CD4-positive, CD25-positive, alpha-beta regulatory T cell (primary cell): ENCODE results near the gene LAMA3. TPM values are rescaled to one million over a fixed set of nuclear protein-coding genes. Genes with fewer than 3 reads are reported as not detected.
A peak's percentile ranks its signal among the peaks of the same experiment; 100 is the strongest.
"Not testable (repeated sequence)": the region's sequence is repeated elsewhere in the genome, so short reads cannot be mapped to it uniquely, and the experiment has no call there.

Experiments
- ATAC-seq, 2 donors: fragments of 150-1000 bp; cut with Tn5 transposase; one replicate each; pipeline ENCODE4 v1.10.0; 2021; ENCODE audit warnings: low read depth in 2 of 2, moderate number of reproducible peaks in 2 of 2, moderate library complexity in 1 of 2
- DNase-seq, 3 donors: peaks; one replicate each; pipeline versions ENCODE4 v3.0.0 to v3.0.0-alpha.2; 2012 to 2022; ENCODE audit warnings: mixed read lengths in 1 of 3
- H3K27ac ChIP-seq: one replicate; pipeline ENCODE4 v1.7.0; 2013; ENCODE audit warnings: mild to moderate bottlenecking, low read length; ENCODE audit not compliant: insufficient read depth, poor library complexity, severe bottlenecking
- H3K27me3 ChIP-seq: one replicate; pipeline ENCODE4 v1.7.0; 2013; ENCODE audit warnings: low read length; ENCODE audit not compliant: control insufficient read depth, insufficient read depth
- H3K36me3 ChIP-seq: one replicate; pipeline ENCODE4 v1.7.0; 2013; ENCODE audit warnings: mild to moderate bottlenecking, low read length, moderate library complexity; ENCODE audit not compliant: control insufficient read depth, insufficient read depth
- H3K4me1 ChIP-seq: 2 replicates; pipeline ENCODE4 v1.7.0; 2013; ENCODE audit warnings: mild to moderate bottlenecking, low read length; ENCODE audit not compliant: insufficient read depth, control insufficient read depth, poor library complexity, severe bottlenecking
- H3K4me3 ChIP-seq: one replicate; pipeline ENCODE4 v1.7.0; 2013; ENCODE audit warnings: low read depth, mild to moderate bottlenecking, low read length, moderate library complexity
- H3K9me3 ChIP-seq, 2 experiments: 1 replicate in 1 of 2; 2 replicates in 1 of 2; pipeline ENCODE4 v1.7.0; 2013; ENCODE audit warnings: low read length in 2 of 2, mild to moderate bottlenecking in 1 of 2, moderate library complexity in 1 of 2; ENCODE audit not compliant: control insufficient read depth in 2 of 2
- H3K27ac Mint-ChIP-seq, 3 donors: one replicate each; pipeline ENCODE4 v1.8.0; 2020 to 2022; ENCODE audit warnings: mild to moderate bottlenecking in 3 of 3, mixed read lengths in 3 of 3, moderate library complexity in 2 of 3
- H3K27me3 Mint-ChIP-seq: one replicate; pipeline ENCODE4 v1.8.0; 2022; ENCODE audit warnings: mild to moderate bottlenecking, mixed read lengths
- H3K36me3 Mint-ChIP-seq: one replicate; pipeline ENCODE4 v1.8.0; 2020; ENCODE audit warnings: mixed read lengths
- H3K4me1 Mint-ChIP-seq, 4 donors: one replicate each; pipeline ENCODE4 v1.8.0; 2020 to 2022; ENCODE audit warnings: mixed read lengths in 4 of 4, mild to moderate bottlenecking in 1 of 4
- H3K4me3 Mint-ChIP-seq, 4 donors: one replicate each; pipeline ENCODE4 v1.8.0; 2020 to 2022; ENCODE audit warnings: mild to moderate bottlenecking in 4 of 4, mixed read lengths in 4 of 4, moderate library complexity in 3 of 4
- H3K9me3 Mint-ChIP-seq, 7 donors: one replicate each; pipeline ENCODE4 v1.8.0; 2020 to 2022; ENCODE audit warnings: mixed read lengths in 7 of 7, mild to moderate bottlenecking in 3 of 7, moderate library complexity in 2 of 7
- polyA plus RNA-seq, 4 donors: library from polyadenylated mRNA; unstranded; fragments of 300-500 nt; fragmentation: Illumina TruSeq; gene quantifications; one replicate each; pipeline ENCODE4 v1.2.3, GENCODE V29; 2021
- total RNA-seq: library from RNA; stranded (reverse); gene quantifications from one replicate; pipeline ENCODE4 v1.2.3, GENCODE V29; 2022

LAMA3 gene
- total and polyA plus RNA-seq, 5 donors from 2014 or later: 0.31 TPM; not detected in 4

DNA sequence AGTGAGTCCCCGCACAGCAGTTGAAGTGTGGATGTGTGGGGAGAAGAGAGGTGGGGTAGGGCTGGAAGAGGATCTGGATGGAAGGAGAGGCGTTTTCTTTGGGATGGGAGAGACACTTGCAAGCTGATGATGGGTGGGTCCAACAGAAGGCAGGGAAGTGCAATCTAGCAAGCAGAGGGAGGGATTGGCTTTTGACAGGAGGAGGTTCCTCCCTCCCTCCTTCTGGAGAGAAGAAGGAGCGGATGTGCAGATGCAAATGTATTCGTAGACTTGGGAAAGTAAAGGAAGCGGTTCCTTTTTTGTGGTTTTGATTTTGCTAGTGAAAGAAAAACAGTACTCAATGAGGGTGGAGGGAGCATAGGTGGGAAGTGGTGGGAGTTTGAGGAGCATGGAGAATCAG is 48.9 kb downstream of the LAMA3 start:
- DNase-seq (no peak), ATAC-seq (no peak)
- peak overlapping the region in 1 of 4 donors; percentile 41 for H3K4me3 Mint-ChIP-seq
- no peaks in the 10 kb centered on the region for H3K9me3 Mint-ChIP-seq
- Histone ChIP-seq H3K4me1 (no peaks in the 10 kb centered on the region), H3K27ac (no peak overlapping the region), H3K4me3 (no peak overlapping the region), H3K36me3 (no peaks in the 10 kb centered on the region), H3K27me3 (peaks cover 12% of the 10 kb centered on the region), H3K9me3 (no peaks in the 10 kb centered on the region)
- peaks cover 30% of the 10 kb centered on the region for H3K27me3 Mint-ChIP-seq
- no peaks in the 10 kb centered on the region for H3K36me3 Mint-ChIP-seq
- H3K4me1 Mint-ChIP-seq: peaks cover 0 to 10% (median 3%) of the 10 kb centered on the region in 4 donors
- peak overlapping the region in 1 of 3 donors; percentile 38 for H3K27ac Mint-ChIP-seq

DNA sequence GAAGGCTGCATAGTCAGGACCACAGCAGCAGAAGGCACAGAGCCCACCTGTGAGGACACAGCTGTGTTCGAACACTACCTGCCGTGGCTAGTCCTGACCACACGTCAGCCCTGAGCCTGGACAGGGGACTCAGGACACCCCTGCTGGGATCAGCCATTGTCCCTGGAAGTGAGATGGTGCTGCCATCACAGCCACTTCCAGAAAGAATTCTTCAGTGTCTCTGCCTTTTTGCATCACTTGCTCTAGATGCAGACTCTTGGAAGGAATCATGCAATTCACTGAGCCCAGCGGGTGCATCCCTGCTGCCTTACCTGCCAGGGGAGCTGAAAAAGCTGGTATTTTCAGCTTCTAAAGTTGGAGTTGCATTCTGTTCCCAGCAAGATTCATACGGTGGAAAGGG is 49.3 kb downstream of the LAMA3 start:
- no peak overlapping the region for H3K4me3 ChIP-seq
- peaks cover 30% of the 10 kb centered on the region for H3K27me3 Mint-ChIP-seq
- ATAC-seq (no peak), DNase-seq (no peak)
- no peaks in the 10 kb centered on the region for H3K9me3 ChIP-seq
- no peaks in the 10 kb centered on the region for H3K9me3 Mint-ChIP-seq
- peaks cover 0 to 10% (median 3%) of the 10 kb centered on the region in 4 donors for H3K4me1 Mint-ChIP-seq
- no peaks in the 10 kb centered on the region for H3K36me3 Mint-ChIP-seq
- H3K4me3 Mint-ChIP-seq: no peak overlapping the region
- H3K4me1 ChIP-seq: no peaks in the 10 kb centered on the region
- H3K27me3 ChIP-seq: peaks cover 15% of the 10 kb centered on the region
- H3K27ac ChIP-seq: no peak overlapping the region
- no peak overlapping the region for H3K27ac Mint-ChIP-seq
- H3K36me3 ChIP-seq: no peaks in the 10 kb centered on the region

DNA sequence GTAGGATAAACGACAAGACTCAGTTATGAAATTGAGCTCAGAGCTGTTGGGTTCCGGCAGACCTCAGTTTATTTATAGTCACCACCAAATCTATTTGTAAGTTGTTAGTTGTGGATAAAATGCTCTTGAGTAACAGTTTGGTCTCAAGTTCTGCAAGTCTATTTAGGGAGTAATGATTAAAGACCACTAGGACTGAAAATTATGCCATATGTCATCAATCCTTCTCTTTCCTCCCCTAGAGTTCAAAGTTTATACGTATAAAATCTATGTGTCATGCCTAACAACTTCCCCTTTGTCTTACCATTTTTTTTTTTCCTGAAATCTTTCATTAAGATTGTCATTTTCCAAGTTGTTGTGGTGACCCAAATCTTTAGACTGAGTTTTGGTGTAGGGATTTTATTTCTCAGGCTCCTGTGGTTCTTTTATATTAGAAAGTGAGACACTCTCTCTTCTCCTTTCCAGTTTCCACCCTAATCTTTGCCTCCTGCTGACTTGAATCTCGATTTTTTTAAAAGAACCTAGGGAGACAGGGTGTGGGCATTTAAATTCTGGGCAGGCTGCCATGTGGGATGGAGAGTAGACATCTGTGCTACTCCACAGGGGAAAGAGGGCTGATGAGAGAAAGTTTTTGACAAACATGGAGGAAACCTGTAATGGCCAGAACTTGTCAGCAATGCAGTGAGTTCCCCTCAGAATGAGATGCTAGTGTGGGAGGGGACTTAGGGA is 51.0 kb downstream of the LAMA3 start:
- Mint-ChIP-seq H3K9me3 (no peaks in the 10 kb centered on the region), H3K36me3 (no peaks in the 10 kb centered on the region), H3K4me3 (no peak overlapping the region), H3K27me3 (peaks cover 43% of the 10 kb centered on the region), H3K4me1 (peaks cover 0 to 10% (median 3%) of the 10 kb centered on the region in 4 donors), H3K27ac (no peak overlapping the region)
- Histone ChIP-seq H3K4me3 (no peak overlapping the region), H3K4me1 (no peaks in the 10 kb centered on the region), H3K27me3 (peaks cover 11% of the 10 kb centered on the region), H3K36me3 (no peaks in the 10 kb centered on the region), H3K9me3 (no peaks in the 10 kb centered on the region), H3K27ac (no peak overlapping the region)
- DNase-seq: no peak
- ATAC-seq: no peak

DNA sequence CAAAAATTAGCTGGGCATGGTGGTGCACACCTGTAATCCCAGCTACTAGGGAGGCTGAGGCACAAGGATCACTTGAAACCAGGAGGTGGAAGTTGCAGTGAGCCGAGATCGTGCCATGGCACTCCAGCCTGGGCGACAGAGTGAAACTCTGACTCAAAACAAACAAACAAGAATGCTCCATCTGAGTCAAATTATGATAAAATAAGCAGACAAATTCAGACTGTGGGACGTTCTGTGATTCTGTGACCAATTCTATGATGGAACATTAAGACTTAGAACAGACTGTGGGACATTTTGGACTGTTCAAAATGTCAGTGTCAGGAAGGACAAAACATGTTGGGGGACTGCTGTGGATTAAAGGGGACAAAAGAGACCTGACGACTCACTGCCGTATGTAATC is 52.7 kb downstream of the LAMA3 start:
- H3K27ac Mint-ChIP-seq, H3K27ac ChIP-seq, ATAC-seq, H3K9me3 ChIP-seq, H3K4me3 ChIP-seq, H3K36me3 Mint-ChIP-seq, H3K36me3 ChIP-seq, H3K9me3 Mint-ChIP-seq, H3K4me1 ChIP-seq, DNase-seq, H3K4me3 Mint-ChIP-seq: not testable (repeated sequence)
- peaks cover 0 to 10% (median 3%) of the 10 kb centered on the region in 4 donors for H3K4me1 Mint-ChIP-seq
- peaks cover 48% of the 10 kb centered on the region for H3K27me3 Mint-ChIP-seq
- H3K27me3 ChIP-seq: peaks cover 12% of the 10 kb centered on the region

DNA sequence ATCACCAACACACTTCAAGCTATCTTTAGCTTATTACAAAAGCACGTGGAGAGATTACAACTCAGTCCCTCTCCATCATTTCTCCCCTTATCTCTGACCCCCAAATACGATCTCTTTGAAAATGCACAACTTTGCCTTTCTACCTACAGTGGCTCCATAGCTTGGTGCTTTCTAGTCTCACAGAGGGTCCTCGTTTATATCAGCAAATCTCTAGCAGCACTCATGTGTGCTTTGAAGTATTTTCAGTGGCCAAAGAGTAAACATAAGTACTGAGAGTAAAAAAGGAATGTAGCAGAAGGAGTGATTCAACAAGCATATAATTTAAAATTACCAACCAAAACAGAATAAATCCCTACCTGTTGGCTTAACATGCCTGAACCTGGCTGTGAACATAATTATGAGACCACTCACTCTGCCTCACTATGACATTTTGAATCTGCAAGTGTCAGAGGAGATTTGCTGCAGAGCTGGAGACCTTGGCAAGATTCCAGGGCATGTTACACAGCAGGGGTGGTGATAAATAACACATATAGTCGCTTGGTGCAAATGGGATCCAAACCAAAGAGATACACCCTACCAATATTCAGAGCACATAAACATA is 54.6 kb downstream of the LAMA3 start:
- ATAC-seq (no peak), DNase-seq (no peak)
- no peaks in the 10 kb centered on the region for H3K36me3 ChIP-seq
- no peak overlapping the region for H3K27ac Mint-ChIP-seq
- H3K27ac ChIP-seq: no peak overlapping the region
- peaks cover 0 to 2% (median 0%) of the 10 kb centered on the region in 7 donors for H3K9me3 Mint-ChIP-seq
- H3K4me3 ChIP-seq: no peak overlapping the region
- no peaks in the 10 kb centered on the region for H3K4me1 Mint-ChIP-seq
- no peak overlapping the region for H3K4me3 Mint-ChIP-seq
- no peaks in the 10 kb centered on the region for H3K9me3 ChIP-seq
- no peaks in the 10 kb centered on the region for H3K36me3 Mint-ChIP-seq
- H3K4me1 ChIP-seq: no peaks in the 10 kb centered on the region
- peaks cover 15% of the 10 kb centered on the region for H3K27me3 ChIP-seq
- H3K27me3 Mint-ChIP-seq: peaks cover 38% of the 10 kb centered on the region

DNA sequence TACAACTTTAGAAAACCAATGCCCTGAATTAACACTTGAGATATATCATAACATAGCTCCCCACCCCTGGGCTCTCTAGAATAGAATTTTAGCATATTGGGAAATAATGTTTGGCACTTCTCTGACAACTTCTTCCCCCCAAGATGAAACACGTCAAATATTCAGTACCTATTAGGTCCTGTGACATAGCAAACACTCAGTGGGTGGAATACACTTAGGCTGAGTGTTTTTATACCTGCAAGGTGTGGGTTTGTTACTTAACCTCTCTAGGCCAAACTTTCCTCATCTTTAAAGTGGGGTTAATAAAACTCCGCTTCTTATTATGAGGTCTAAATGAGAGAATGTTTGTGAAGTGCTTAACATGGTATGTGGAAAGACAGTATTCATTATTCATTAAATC is 56.1 kb downstream of the LAMA3 start:
- ATAC-seq: no peak
- Histone ChIP-seq H3K4me3 (no peak overlapping the region), H3K4me1 (no peaks in the 10 kb centered on the region), H3K36me3 (no peaks in the 10 kb centered on the region), H3K27ac (no peak overlapping the region), H3K9me3 (no peaks in the 10 kb centered on the region), H3K27me3 (peaks cover 15% of the 10 kb centered on the region)
- Mint-ChIP-seq H3K27ac (no peak overlapping the region), H3K4me1 (no peaks in the 10 kb centered on the region), H3K9me3 (peaks cover 0 to 2% (median 0%) of the 10 kb centered on the region in 7 donors), H3K36me3 (no peaks in the 10 kb centered on the region), H3K4me3 (no peak overlapping the region), H3K27me3 (peaks cover 40% of the 10 kb centered on the region)
- DNase-seq: no peak

DNA sequence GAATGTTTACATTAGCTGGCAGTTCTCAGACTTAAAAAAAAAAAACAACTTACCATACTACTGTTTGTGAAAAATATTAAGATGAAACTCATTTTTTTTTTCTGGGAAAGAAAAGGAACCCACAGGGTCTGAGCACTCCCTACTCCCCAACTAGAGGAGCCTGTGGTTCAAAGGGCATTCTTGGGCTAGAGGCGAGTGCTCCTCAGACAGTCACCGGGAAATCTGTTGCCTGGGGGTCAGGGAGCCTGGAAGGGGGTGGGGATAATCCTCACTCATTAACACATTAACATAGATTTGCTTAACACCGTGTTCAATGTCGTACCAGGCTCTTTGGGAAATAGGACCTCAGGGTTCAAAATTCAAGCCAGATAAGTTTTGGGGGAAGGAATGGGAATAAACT is 57.6 kb downstream of the LAMA3 start:
- peaks cover 46% of the 10 kb centered on the region for H3K27me3 Mint-ChIP-seq
- DNase-seq: no peak
- Histone ChIP-seq H3K36me3 (no peaks in the 10 kb centered on the region), H3K27me3 (peaks cover 18% of the 10 kb centered on the region), H3K27ac (no peak overlapping the region), H3K4me3 (no peak overlapping the region), H3K9me3 (no peaks in the 10 kb centered on the region), H3K4me1 (no peaks in the 10 kb centered on the region)
- H3K27ac Mint-ChIP-seq: no peak overlapping the region
- H3K9me3 Mint-ChIP-seq: peaks cover 0 to 2% (median 0%) of the 10 kb centered on the region in 7 donors
- no peak for ATAC-seq
- H3K4me3 Mint-ChIP-seq: no peak overlapping the region
- H3K4me1 Mint-ChIP-seq: no peaks in the 10 kb centered on the region
- no peaks in the 10 kb centered on the region for H3K36me3 Mint-ChIP-seq

DNA sequence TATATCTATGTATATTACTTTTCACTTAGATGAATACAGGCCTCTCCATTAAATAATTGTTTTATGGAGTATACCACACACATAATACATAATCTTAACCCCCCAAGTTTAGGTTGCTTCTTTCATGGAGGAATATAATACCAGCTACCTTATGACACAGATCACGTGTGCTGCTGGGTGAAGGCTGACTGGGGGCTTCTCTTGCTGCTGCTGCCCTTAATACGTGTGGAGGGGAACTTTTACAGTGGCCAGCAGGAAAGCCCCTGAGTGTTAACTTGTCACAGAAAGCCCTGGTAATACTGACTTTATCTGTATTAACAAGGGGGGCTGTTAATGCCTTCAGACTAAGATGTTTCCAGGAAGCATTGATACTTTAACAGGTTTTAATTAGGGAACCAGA is 63.1 kb downstream of the LAMA3 start:
- H3K4me1 ChIP-seq: no peaks in the 10 kb centered on the region
- Mint-ChIP-seq H3K9me3 (peaks cover 0 to 2% (median 0%) of the 10 kb centered on the region in 7 donors), H3K4me3 (no peak overlapping the region), H3K36me3 (no peaks in the 10 kb centered on the region), H3K27me3 (peaks cover 36% of the 10 kb centered on the region), H3K27ac (no peak overlapping the region), H3K4me1 (no peaks in the 10 kb centered on the region)
- no peaks in the 10 kb centered on the region for H3K36me3 ChIP-seq
- no peak for DNase-seq
- no peak overlapping the region for H3K27ac ChIP-seq
- no peaks in the 10 kb centered on the region for H3K9me3 ChIP-seq
- ATAC-seq: no peak
- no peak overlapping the region for H3K4me3 ChIP-seq
- H3K27me3 ChIP-seq: peaks cover 12% of the 10 kb centered on the region
